SH-SY5Y (cell line): ENCODE measurements around the gene ANKRD16.

Source experiments
- GATA2 ChIP-seq: IDR thresholded peaks from 2 replicates; pipeline ENCODE4 v1.6.1; 2011; ENCODE audit warnings: mild to moderate bottlenecking, low read depth, low read length
- GATA3 ChIP-seq: IDR thresholded peaks from 2 replicates; pipeline ENCODE4 v1.6.1; 2011; ENCODE audit warnings: low read depth, mild to moderate bottlenecking, low read length, moderate library complexity

Gene ANKRD16

GRCh38 chr10:5913736-5914135, 24.0 kb upstream of the ANKRD16 start:
- TF ChIP-seq GATA2: no peak
- no peak for TF ChIP-seq GATA3

GRCh38 chr10:5911670-5912069, 22.0 kb upstream of the ANKRD16 start:
- TF ChIP-seq GATA3 (no peak), GATA2 (no peak)

GRCh38 chr10:5910323-5911100, 20.8 kb upstream of the ANKRD16 start:
- TF ChIP-seq GATA2 (no peak), GATA3 (no peak)

- TF ChIP-seq GATA2 (no peak), GATA3 (no peak)
These were observed 17.0 kb upstream of the ANKRD16 start for GRCh38 chr10:5906651-5907050.

GRCh38 chr10:5905854-5906507, 16.3 kb upstream of the ANKRD16 start:
- TF ChIP-seq GATA2 (no peak), GATA3 (no peak)

GRCh38 chr10:5904227-5904626, 14.5 kb upstream of the ANKRD16 start:
- TF ChIP-seq GATA3 (no peak), GATA2 (no peak)

- TF ChIP-seq GATA3 (no peak), GATA2 (no peak)
These were observed 13.9 kb upstream of the ANKRD16 start for GRCh38 chr10:5903563-5903962.

- TF ChIP-seq GATA3 (no peak), GATA2 (no peak)
These were observed 13.0 kb upstream of the ANKRD16 start for GRCh38 chr10:5902511-5903274.

- TF ChIP-seq GATA3: no peak
- TF ChIP-seq GATA2: no peak
These were observed 10.6 kb upstream of the ANKRD16 start for GRCh38 chr10:5900247-5900646.

GRCh38 chr10:5898163-5898562, 8.5 kb upstream of the ANKRD16 start:
- no peak for TF ChIP-seq GATA3
- TF ChIP-seq GATA2: no peak

- TF ChIP-seq GATA2 (no peak), GATA3 (no peak)
These were observed 7.8 kb upstream of the ANKRD16 start for GRCh38 chr10:5897504-5897903.

- TF ChIP-seq GATA2 (no peak), GATA3 (no peak)
These were observed 7.3 kb upstream of the ANKRD16 start for GRCh38 chr10:5897053-5897340.

- TF ChIP-seq GATA2 (no peak), GATA3 (no peak)
These were observed 6.7 kb upstream of the ANKRD16 start for GRCh38 chr10:5896208-5897052.

- TF ChIP-seq GATA2 (no peak), GATA3 (no peak)
These were observed 6.1 kb upstream of the ANKRD16 start for GRCh38 chr10:5895804-5896203.

GRCh38 chr10:5895365-5895764, 5.7 kb upstream of the ANKRD16 start:
- TF ChIP-seq GATA3: no peak
- no peak for TF ChIP-seq GATA2
